ENCODE measurements around the gene SPTBN4.
A peak's percentile ranks its signal among the peaks of the same experiment; 100 is the strongest.
"Not testable (repeated sequence)": the region's sequence is repeated elsewhere in the genome, so short reads cannot be mapped to it uniquely, and the experiment has no call there.

The SPTBN4 gene

DNA sequence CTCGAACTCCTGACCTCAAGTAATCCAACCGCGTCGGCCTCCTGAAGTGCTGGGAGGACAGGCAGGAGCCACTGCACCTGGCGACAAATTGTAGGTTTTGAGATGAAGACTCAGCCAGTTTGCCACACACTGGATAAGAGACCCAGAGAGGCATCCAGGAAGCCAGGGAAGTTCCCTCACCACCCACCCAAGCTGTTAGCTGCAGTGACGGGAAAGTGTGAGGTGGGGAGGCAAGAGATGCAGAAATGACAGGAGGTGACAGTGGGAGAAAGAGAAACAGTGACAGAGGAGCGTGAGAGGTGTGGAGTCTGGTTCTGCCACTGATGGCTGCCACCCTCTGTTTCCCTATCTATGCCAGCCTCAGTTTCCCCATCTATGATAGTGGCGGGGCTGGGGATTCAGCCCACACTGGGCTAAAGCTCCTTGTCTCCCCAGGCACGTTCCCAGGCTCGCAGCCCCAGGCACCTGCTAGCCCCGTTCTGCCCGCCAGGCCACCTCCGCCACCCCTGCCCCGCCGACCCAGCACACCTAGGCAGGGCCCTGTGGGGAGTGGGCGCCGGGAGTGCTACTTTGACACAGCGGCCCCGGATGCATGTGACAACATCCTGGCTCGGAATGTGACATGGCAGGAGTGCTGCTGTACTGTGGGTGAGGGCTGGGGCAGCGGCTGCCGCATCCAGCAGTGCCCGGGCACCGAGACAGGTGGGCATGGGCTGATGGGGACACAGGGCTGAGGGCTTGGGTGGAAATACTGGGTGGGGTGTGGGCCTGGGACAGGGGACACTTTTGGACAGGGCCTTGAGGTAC lies 155.4 kb downstream of the SPTBN4 start:
- peaks cover 24% of the 10 kb centered on the region for H3K36me3 Mint-ChIP-seq
- H3K27ac Mint-ChIP-seq: peak overlapping the region; percentile 68
- no peaks in the 10 kb centered on the region for H3K27me3 Mint-ChIP-seq
- H3K9me3 Mint-ChIP-seq: no peaks in the 10 kb centered on the region
- peaks cover 23% of the 10 kb centered on the region for H3K4me1 Mint-ChIP-seq
- no peak overlapping the region for H3K4me3 Mint-ChIP-seq

DNA sequence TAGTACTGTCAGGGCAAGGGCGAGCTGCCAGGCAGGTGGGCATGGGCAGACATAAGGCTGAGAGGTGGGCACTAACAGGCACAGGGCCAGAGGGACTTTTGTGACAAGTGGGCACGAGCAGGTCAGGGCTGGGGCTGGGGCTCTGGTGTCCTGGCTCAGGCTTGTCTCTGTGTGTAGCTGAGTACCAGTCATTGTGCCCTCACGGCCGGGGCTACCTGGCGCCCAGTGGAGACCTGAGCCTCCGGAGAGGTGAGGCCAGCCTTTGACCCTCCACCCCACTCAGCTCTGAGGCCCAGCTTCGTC lies 155.9 kb downstream of the SPTBN4 start:
- Mint-ChIP-seq H3K4me3 (no peak overlapping the region), H3K27ac (peak overlapping the region; percentile 68), H3K4me1 (peaks cover 22% of the 10 kb centered on the region), H3K27me3 (no peaks in the 10 kb centered on the region), H3K36me3 (peaks cover 24% of the 10 kb centered on the region), H3K9me3 (no peaks in the 10 kb centered on the region)

DNA sequence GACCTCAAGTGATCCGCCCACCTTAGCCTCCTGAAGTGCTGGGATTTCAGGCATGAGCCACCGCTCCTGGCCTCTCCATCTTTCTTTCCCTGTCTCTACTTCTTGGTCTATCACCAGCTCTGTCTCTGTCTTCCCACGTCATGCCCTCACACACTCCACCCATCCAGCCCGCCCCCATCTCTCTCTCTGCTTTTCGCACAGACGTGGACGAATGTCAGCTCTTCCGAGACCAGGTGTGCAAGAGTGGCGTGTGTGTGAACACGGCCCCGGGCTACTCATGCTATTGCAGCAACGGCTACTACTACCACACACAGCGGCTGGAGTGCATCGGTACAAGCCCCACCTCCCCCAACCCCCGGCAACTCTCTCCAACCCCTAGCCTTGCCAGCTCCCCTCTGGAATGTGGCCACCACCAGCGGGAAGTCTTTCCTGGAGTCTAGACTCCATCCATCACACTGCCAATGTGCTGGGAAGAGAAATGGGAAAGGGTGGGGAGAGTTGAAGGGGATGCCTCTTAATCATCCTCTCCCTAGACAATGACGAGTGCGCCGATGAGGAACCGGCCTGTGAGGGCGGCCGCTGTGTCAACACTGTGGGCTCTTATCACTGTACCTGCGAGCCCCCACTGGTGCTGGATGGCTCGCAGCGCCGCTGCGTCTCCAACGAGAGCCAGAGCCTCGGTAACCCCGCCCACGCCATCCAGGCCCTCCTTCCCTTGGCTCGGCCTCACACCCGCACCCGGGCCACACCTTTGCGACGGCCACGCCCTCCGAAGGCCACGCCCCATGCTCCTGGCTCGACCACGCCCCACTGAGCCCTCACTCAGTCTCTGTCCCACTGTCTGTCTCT lies 156.8 kb downstream of the SPTBN4 start:
- H3K36me3 Mint-ChIP-seq: peaks cover 24% of the 10 kb centered on the region
- peak overlapping the region; percentile 17 for H3K27ac Mint-ChIP-seq
- no peaks in the 10 kb centered on the region for H3K27me3 Mint-ChIP-seq
- no peaks in the 10 kb centered on the region for H3K9me3 Mint-ChIP-seq
- H3K4me3 Mint-ChIP-seq: no peak overlapping the region
- peaks cover 18% of the 10 kb centered on the region for H3K4me1 Mint-ChIP-seq

DNA sequence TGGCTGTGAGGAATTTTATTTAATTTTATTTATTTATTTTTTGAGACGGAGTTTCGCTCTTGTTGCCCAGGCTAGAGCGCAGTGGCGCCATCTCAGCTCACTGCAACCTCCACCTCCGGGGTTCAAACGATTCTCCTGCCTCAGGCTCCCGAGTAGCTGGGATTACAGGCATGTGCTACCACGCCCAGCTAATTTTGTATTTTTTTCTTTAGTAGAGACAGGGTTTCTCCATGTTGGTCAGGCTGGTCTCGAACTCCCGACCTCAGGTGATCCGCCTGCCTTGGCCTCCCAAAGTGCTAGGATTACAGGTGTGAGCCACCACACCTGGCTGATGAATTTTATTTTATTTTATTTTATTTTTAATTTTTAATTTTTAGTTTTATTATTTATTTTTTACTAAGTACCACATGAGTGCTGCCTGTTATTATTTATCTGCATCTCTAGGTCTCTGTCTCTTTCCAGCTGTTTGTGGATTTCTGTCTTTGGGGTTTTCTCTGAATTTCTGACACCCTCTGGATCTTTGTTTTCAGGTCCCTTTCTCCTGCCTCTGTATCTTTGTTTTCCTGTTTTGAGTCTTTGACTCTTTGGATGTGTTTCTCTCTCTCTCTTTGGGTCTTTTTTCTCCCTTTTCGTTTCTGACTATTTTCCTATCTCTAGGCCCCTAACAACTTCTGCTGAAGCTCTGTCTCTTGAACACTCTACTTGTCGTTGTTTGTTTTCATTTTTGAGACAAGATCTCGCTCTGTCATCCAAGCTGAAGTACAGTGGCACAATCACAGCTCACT lies 157.8 kb downstream of the SPTBN4 start:
- not testable (repeated sequence) for H3K4me3 Mint-ChIP-seq, H3K9me3 Mint-ChIP-seq, H3K27me3 Mint-ChIP-seq
- H3K27ac Mint-ChIP-seq: peak overlapping the region; percentile 21
- H3K36me3 Mint-ChIP-seq: peaks cover 21% of the 10 kb centered on the region
- H3K4me1 Mint-ChIP-seq: peaks cover 14% of the 10 kb centered on the region

DNA sequence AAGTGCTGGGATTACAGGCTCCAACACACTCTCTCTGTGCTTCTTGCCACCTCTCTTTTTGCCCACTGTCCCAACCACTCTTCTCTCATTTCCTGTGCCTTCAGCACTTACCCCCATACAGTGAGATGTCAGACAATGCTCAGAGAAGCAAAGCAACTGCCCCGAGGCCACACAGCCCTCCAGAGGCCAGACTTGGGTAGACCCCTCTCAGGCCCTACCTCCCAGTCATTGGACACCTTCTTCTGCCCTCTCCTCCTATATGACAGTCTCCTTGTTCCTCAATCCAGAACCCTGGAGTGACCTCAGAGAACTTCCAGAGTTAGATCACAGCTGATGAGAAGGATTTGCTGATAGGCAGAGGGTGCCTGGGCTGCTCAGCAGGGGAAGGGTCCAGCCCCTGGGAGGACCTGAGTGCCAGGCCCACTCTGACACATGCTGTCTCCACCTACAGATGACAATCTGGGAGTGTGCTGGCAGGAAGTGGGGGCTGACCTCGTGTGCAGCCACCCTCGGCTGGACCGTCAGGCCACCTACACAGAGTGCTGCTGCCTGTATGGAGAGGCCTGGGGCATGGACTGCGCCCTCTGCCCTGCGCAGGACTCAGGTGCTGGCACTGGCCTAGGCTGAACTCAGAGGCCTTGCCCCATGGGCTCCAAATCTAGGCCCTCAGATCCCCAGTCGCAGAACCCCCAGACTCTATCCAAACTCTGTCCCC lies 158.8 kb downstream of the SPTBN4 start:
- Mint-ChIP-seq H3K27ac (peak overlapping the region; percentile 91), H3K4me1 (peaks cover 14% of the 10 kb centered on the region), H3K36me3 (peaks cover 22% of the 10 kb centered on the region), H3K9me3 (no peaks in the 10 kb centered on the region), H3K4me3 (no peak overlapping the region), H3K27me3 (no peaks in the 10 kb centered on the region)
